ENCODE results near the gene MAML2.
"Not testable (repeated sequence)": the region's sequence is repeated elsewhere in the genome, so short reads cannot be mapped to it uniquely, and the experiment has no call there.

The MAML2 gene

DNA sequence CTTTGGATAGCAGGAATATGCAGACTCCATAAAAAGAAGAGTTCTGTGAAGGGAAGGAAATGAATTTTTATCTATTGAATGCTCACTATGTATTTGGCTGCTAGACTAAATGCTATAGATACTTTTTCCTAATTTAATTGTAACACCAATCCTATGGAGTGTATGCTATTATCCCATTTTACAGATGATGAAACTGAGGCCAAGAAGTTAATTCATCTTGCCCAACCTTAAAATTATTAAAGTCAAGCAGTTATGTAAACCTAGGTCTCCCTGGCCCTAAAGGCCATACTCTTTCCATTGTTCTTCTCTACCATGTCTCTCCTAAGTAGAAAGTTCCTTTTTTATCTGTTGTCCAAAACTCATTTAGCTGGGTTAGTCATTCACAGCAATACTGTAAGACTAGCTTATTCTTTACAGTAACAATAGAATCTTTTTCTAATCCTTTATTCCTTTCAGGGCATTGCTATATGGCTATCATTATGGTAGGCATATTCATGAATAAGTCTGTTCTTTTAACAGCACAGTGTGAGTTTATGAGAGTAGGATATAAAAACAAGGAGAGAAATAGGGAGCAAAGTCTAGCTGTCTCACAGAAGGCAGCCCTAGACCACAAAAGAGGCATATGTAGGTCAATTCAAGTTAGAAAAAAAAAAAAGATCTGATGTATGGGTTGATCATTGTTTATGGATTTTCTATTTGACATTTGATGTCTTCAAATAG, 50.5 kb downstream of the MAML2 start:
- DNase-seq (ENCODE audit: low spot score): no peak

DNA sequence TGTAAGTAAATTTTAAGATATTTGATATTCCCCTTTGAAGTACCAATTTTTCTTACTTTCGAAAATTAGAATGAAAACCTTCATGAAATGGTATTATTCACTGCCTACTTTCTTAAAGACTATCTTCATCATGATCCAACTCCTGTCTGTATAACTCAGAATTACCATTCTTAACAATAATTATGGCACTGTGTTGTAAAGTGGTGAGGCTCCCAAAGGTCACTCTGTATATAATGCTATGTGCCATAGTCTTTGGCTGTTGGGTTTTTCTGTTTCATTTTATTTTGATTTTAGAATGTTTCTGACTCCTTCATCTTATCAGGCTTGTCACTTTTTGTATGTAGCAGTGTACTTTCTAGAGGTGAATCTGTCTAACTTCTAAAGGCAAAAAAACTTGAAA, 52.4 kb downstream of the MAML2 start:
- DNase-seq (ENCODE audit: low spot score): no peak

DNA sequence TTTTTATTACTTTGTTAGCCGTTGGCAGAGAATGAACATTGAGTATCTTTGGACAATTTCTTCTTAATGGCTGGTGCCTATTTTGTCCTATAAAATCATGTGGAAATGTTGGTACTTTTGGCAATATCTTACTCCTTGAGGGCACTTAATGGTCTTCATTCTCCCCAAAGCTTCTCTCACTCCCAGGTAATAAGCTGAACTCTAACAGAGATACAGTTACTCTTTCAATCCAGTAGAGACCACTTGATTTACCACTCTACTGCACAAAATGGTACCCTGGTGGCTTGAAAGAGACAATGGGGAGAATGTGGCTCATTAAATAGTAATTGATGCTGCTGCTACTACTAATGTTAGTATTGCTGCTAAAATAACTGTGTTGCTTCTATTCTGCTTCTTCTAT, 53.0 kb downstream of the MAML2 start:
- no peak for DNase-seq (ENCODE audit: low spot score)

DNA sequence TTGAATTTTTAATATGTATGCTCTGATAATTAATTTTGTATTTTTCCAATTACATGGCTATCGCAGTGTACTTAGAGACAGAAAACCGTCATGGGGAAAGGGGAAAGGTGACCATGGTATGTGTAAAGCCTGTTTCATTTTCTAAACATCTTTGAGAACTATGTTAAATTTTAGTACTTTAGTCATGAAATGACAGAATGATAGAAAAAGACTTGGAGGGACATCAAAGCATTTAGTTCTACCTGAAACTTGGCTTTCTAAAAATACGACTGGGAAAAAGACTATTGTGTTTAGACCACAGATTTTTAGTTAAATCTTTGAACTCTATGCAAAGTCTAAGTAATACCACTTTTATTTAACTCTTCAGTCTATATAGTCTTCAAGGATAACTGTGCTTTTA, 54.1 kb downstream of the MAML2 start:
- DNase-seq (ENCODE audit: low spot score): no peak

DNA sequence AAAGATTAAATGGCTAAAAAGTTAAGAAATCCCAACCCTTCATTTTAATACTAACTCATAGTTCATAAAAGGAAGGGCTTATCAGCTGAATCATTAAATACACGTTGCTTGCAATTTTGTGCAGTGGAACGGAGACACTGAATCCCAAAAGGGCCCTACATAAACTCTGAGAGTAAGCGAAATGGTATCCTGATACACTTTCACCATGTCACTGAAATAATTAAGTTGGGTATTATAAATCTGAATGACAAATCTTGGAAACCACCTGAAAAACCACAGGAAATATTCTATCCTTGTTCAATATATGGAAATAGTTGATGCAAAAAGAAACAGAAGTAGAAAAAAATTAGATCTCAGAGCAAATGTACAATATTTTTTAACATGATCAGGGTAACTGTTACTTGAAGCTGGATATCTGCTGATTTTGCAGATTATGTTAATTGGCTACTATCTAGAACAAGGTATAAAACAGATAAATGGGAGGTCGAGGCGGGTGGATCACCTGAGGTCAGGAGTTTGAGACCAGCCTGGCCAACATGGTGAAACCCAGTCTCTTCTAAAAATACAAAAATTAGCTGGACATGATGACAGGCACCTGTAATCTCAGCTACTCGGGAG, 55.1 kb downstream of the MAML2 start:
- DNase-seq (ENCODE audit: low spot score): no peak

DNA sequence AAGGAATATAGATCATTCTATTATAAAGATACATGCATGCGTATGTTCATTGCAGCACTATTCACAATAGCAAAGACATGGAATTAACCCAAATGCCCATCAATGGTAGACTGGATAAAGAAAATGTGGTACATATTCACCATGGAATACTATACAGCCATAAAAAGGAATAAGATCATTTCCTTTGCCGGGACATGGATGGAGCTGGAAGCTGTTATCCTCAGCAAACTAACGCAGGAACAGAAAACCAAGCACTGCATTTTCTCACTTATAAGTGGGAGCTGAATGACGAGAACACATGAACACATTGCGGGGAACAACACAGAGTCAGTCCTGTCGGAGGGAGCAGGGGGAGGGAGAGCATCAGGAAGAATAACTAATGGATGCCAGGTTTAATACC, 57.0 kb downstream of the MAML2 start:
- DNase-seq (ENCODE audit: low spot score): not testable (repeated sequence)

DNA sequence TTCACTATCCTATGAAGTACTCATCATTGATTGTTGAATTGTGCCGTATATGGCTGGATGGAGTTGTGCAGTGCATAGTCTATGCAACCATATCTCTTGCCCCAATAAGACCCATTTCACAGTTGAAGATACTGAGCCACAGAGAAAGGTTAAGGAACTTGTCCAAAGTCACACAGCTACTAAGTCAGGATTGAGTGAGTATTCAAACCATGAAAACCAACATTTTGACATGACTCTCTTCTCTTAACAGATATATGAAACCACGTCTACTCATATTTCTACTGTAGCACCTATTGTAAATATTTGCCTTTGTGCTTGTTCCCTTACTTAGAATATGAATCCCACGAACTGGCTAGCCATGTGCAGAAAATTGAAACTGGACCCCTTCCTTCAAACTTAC, 58.1 kb downstream of the MAML2 start:
- DNase-seq (ENCODE audit: low spot score): no peak

DNA sequence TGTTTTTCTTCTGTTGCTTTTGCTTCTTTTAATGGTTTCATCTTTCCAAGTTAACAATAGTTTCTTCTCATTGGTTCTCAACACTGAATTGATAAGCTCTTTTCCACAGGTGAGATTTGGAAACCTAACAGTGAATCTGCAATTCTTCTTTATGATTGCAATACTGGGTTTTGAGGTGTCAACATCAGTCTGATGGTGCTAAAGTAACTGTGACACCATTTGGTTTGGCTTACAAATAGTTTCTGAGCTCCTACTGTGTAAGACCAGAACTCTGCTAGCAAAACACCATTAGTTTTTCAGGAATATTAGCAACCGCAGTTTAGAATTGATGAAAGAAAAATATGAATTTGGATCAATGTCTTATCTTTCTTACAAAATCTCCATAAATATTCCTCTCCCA, 58.6 kb downstream of the MAML2 start:
- DNase-seq (ENCODE audit: low spot score): no peak

DNA sequence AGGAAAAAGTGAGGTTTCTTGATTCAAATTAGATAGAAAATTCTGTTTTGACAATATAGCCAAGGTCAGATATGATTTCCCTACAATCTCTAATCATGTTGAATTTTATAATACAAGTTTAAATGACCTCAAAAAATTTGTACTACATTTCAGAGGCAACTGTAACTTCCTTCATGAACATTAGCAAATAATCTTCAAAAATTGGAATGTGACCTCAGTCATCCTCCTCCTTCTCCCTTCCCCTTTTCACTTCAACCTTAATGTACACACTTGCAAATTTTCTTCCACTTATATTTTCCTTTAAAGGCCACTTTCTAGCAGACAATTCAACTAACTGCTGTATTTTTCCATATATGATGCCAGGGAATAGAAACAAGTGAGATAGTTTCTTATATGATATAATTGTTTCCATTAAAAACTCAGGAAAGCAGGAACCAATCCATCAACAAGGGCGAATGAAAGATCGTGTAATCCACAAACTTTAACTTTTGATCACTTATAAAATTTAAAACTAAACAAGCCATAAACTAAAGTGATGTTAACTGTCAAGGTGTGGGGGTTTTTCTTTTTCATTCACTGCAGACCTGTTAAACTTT, 60.3 kb downstream of the MAML2 start:
- no peak for DNase-seq (ENCODE audit: low spot score)

DNA sequence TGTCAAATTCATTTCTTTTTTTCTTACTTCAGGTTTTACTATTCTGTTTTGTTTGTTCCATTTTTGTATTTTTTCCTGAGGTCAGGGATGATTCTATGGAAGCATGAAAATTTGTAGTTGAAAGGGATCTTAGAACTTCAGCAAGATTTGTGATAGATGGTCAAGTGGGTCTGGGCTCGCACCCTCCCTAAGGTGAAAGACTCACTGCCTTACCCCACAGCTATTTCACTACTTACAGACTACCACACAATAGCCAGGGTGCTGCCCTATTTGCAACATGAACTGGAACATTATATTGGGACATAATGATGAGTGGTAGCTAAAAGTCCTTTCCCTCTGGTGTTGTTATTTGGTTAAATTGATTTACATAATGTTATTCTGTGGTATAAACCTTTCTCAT, 62.6 kb downstream of the MAML2 start:
- DNase-seq (ENCODE audit: low spot score): no peak

DNA sequence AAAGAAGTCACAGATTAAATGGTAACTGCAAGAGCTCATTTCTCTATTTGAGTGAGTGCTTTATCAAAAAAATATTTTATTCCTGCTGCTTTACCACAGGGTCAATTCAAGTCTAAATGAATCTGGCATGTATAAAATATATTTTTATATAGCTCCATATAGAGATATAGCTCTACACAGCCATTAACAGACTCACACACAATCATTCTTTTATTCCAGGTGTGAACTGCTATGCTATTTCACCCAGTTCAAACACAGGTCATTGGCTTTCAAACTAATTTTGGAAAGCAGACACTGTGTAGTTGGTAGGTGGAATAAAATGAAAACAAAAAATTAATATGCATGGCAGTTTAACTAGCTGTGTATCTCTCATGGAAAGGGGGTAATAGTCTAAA, 63.1 kb downstream of the MAML2 start:
- DNase-seq (ENCODE audit: low spot score): no peak

DNA sequence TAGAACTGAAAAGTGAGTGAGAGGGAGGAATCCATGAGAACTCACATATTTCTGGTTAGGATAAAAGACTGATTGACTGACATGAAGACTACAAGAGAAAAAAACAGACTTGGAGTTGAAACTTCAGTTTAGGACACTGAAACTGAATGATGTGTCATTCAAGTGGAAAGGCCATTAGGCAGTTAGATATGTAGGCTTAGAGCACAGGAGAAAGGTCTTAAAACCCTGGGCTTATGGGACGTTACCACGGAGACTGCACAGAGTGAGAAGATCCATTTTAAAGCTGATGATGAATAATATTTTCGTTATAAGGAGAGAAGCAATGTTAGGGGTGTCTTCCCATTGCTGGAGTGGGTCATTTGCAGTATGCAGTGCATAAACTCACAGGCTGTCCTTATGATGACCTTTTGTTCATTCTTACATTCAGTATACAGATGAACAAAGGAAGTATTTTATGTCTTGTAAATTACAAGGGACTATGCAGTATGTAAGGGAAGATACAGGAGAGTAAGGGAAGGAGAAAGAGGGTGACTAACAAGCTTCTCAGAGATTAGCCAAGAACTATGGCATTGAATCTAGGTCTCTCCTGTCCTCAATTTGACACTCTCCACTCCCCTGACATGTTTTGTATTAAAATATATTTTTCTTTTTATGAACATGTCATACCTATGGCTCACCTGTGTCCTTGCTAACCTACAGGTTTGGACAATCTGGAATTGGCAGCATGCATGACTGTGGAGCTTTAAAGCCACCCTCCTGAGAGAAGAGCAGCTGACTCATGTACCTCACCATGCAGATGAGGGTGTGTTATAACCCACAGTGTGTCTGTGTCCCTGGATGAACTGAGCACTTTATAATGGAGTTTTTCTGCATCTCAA, 63.7 kb downstream of the MAML2 start:
- no peak for DNase-seq (ENCODE audit: low spot score)

DNA sequence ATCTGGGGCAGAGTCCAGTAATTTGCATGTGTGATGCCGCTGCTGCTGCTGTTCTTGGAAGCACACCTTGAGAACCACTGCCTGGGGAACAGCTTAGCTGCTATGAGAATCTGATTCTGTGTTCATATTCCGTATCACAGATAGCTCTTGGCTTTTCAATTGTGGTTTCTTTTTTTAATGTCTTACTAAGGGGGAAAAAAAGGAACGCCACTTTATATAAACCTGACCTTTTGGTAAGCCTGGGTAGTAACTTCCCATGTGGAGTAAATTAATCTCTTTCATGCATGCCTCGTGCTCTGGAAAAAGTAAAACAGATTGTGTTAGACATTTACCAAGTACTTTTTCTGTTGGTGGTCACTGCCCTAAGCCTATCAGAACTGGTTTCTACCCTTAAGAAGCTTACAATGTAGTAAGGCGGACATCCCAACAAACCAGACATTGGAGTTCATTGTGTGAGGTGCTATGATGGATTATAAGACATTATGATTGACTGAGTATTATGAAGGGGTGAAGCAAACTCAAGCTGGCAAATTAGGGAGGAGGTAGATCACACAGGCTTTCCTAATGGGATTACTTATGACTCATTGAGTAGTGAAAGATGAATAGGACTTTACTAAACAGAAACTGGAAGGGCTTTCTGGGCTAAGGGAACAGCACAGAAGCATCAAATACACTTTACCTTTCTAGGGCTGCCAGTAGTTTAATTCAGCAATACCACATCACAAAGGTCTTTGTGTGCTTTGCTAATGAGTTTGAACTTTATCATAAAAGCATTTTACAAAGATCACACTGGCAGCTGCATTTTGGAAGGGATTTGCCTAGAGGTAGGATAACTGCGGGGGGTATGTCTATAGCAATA, 64.7 kb downstream of the MAML2 start:
- DNase-seq (ENCODE audit: low spot score): no peak

DNA sequence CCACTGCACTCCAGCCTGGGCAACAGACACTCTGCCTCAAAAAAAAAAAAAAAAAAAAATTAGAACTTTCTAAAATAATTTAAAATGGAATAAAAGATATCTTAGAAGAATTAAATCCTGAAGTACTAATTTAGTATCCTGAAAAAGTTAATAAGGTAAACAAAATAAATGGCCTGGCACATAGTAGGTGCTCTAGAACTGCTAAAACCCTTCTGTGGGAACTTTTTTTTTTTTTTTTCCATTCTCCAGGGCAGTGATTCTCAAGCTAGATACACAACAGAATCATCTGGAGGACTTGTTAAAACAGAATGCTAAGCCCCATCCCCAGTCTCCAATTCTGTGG, 65.3 kb downstream of the MAML2 start:
- DNase-seq (ENCODE audit: low spot score): no peak

DNA sequence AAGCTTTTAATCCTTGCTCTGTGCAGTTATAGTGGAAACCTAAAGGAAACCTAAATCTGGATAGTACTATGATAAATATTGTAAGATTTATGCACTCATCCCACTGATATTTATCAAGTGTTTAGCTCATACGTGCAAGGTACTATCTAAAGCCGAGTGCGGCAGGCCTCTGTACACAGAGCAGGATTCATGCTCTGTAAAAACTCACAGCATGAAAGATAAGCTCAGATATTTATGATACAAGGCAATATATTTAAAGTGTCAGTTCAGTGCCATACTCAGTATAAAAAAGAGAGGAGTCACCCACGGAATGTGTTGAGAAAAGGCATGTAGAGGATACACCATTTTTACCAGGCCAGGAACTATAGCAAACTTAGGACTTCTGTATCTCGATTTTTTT, 66.2 kb downstream of the MAML2 start:
- no peak for DNase-seq (ENCODE audit: low spot score)

DNA sequence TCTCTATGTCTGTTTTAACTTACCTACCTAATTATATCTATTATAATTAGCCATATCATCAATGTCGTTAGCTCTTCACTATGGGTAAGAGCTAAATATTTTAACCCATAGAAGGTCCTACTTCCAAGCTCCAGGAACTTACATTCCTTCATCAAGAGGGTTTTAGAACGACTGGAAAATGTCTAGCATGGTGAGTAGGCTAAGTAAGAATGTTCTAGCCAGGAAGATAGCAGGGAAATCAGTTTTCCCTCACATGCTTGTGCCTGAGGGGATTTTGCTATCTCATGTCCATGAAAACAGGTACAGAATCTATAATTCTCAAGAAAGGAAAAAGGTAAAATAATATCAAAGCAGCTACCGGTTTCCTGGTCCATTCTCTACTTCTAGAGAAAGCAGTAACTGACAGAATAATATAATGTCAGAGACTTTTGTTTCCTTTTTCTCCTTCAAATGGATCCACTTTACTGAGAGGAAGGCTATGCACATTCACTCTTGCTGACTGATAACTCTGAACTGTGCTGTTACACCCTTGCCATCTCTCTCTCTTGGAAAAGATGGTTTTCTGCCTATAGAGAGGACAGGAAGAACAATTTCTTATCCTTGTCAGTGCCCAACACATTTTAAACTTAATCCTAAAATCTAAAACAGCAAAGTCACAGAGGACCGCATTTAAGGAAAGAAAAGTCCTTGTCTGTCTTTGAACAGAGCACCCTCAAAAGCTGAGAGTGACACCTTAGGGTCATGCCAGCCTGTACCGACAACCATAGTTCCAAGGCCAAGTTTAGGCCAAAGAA, 67.0 kb downstream of the MAML2 start:
- DNase-seq (ENCODE audit: low spot score): no peak

DNA sequence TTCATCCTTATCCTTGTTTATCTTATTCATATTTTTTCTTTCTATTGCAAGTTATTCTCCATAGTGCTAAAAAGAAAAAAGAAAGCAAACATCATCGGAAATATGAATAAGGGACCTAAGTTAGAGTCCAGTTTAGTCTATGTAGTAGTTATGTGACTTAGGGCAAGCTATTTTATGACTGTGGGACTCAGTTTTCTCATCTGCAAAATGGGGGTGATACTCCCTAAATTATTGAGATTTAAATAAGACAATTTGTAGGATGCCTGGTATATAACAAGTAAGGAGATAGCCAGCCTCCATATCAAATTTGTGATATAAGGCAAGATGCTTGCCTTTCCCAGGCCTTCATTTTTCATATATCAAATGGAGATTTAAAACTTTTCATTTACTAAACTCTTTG, 69.5 kb downstream of the MAML2 start:
- no peak for DNase-seq (ENCODE audit: low spot score)

DNA sequence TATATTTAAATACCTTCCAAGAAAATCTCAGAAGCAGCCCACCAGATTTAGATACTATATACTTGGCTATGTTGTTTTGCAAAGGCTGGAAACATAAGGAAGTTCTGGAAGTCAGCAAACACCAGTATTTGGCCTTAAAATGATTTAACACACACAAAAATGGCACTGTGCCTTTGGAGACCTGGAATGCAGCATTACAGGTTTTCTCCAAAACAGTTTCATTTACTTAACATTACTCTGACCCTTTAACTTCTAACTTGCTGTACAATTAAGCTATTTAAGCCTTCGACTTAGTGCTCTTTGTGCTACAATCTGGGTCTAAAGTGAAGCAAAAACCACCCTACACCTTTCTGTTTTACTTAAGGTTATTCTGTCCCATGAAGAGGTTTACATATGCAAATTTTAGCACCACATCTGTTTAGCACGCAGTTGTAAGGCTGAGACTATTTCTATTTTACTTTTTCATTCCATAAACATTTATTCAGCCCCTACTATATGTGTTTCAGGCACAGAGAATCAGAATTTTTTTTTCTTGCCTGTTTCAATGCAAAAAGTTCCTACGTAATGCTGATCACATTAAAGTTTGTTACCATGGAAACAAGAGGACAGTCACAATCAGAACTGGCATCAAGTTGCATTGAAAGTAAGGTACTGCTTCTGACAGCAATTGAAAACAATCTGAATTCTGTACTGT, 70.3 kb downstream of the MAML2 start:
- DNase-seq (ENCODE audit: low spot score): no peak

DNA sequence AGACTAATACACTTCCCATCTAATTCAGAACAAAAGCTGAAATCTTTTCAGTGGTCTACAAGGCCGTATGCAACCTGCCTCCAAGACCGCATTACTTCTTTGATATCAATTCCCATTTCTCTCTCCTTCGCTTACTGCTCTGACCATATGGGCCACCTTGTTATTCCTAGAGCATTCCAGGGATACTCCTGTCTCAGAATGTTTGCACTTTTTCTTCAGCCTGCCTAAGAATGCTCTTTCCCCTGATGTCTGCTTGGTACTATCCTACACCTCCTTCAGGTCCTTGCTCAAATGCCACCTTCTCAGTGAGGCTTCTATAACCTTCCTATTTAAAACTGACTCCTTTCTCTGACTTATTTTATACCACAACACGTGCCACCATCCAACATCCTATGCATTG, 71.2 kb downstream of the MAML2 start:
- DNase-seq (ENCODE audit: low spot score): no peak

DNA sequence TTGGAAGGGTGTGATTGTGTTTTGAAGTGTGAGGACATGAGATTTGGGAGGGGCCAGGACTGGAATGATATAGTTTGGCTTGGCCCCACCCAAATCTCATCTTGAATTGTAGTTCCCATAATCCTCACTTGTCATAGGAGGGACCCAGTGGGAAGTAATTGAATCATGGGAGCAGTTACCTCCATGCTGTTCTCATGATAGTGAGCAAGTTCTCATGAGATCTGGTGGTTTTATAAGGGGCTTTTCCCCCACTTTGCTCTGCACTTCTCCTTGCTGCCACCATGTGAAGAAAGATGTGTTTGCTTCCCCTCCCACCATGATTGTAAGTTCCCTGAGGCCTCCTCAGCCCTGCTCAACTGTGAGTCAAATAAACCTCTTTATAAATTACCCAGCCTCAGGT, 71.6 kb downstream of the MAML2 start:
- not testable (repeated sequence) for DNase-seq (ENCODE audit: low spot score)
